T-helper 2 cell treated with Interferon-gamma antibody and Interleukin-4, amounts not matched to agents 100 ng/mL and 5 ng/mL, for 36 hours (primary cell): ENCODE data around the gene SLC30A3. TPM values are rescaled to one million over a fixed set of nuclear protein-coding genes. Genes with fewer than 3 reads are reported as not detected.

Source experiments
- intact Hi-C: fragments of 100-400 bp; cut with micrococcal nuclease; formaldehyde crosslinking; loops from one replicate; pipeline ENCODE4 v1.15.1; 2023
- total RNA-seq: library from RNA; stranded (reverse); gene quantifications from 2 replicates; pipeline ENCODE4 v1.2.3, GENCODE V29; 2022

Gene SLC30A3
- total RNA-seq, 1 donor from 2014 or later, result 0.48 TPM

DNA sequence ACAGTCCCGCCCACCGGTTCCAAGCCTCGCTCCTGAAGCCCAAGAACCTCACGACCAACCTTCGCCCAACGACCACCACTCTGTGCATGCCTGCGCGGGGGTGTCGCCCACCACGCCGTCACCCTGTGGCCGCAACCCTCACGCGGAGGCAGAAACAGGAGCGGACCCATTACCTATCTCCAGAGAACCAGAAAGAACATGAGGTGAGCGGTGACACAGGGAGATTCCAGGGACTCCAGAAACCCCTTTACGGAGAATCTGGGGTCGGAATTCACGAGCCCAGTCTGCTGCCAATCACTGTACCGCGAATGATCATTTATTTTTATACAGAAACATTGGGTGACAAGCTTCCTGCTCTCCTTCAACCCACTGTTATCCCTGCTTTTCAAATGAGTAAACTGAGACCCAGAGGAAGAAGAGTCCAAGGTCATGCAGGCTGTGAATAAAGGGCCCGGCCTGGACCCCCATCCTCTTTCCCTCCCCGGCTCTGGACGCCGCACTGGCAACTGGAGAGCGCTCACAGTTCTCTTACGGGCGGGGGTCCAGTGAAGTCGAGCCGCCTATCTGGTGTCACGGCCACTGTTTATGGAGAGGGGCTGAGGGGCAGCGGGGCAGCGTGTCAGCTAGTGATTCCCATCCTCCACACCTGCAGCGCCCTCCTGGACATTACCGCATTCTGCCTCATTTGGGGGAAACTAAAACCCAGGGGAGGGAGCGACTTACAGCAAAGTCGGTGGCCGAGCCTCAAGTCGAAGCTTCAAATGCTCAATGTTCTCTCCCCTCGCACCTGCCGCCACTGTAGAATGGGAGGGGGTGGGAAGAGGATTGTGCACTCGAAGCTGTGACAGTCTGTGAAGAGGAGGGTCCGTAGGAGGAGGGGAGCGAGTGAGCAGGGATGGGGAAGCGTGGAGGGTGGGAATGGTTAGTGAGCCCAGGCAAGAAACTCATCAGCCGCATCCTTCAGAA is 723 bp upstream of the SLC30A3 start:
- intact Hi-C loops, result loop anchor here (5.0 kb wide), 1 partner anchor 46 kb away; the partner anchor contains the start of gene CAD

DNA sequence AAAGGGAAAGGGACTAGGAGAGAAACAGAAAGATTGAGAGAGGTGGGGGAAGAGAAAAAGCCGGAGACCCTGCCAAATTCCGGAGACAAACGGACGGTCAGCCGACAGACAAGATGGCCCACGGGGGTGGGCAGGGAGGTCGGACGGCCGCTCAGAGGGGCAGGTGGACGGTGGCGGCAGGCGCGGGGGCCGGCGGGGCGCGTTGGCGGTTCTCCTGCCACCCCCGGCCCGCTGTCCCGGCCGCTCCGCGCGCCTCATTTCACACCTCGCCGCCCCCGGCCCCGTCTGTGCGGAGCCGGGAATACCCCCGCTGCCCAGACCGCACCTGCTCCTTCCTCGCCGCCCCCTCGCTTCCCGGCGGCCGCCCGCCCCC is 935 bp downstream of the SLC30A3 start:
- intact Hi-C loops, result loop anchor here (5.0 kb wide), 1 partner anchor 45 kb away; the partner anchor contains the start of gene CAD

GRCh38 chr2:27261241-27261925 is 1.5 kb downstream of the SLC30A3 start:
- intact Hi-C loops, result loop anchor here (5.0 kb wide), 1 partner anchor 44 kb away; the partner anchor contains the start of gene CAD

GRCh38 chr2:27258051-27258450 is 4.8 kb downstream of the SLC30A3 start:
- intact Hi-C loops, result no loop called here

GRCh38 chr2:27256855-27257454 is 5.9 kb downstream of the SLC30A3 start:
- intact Hi-C loops, result no loop called here

GRCh38 chr2:27255660-27256059 is 7.2 kb downstream of the SLC30A3 start:
- intact Hi-C loops, result no loop called here

DNA sequence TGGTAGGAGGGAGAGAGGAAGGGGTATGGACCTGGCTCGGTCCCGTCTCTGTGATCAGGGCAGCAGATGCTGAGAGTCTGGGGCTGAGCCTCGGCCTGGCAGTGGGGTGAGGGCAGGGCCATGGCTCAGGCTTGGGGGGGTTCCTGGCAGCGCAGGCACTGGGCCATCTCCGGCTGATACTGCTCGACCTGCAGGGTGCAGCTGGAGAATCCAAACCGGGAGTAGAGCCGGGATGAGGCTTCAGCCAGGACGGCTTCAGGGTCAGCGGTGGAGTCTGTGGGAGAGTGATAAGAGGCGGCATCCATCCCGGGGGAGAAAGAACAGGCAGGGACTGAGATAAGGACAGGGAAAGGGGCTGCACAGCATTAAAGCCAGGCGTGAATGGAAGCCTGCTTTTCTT is 7.7 kb downstream of the SLC30A3 start:
- intact Hi-C loops, result no loop called here

DNA sequence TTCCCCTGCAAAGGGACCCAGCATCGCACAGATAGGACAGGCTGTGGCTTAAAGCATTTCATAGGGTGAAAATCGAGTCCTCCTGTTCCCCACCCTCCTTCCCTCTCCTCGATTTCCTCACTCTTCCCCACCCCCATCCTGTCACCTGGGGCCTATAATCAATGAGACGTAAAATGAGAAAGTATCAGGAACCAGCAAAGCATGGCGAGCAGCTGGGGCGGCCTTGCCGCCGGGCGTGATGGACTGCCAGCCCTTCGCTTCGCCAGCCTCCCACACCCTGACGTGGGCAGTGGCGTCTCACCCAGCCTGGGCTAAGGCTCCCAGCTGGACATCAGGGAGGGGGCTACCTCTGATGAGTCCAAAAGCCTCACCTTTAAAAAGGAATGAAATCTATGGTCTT is 11.1 kb downstream of the SLC30A3 start:
- intact Hi-C loops, result no loop called here

DNA sequence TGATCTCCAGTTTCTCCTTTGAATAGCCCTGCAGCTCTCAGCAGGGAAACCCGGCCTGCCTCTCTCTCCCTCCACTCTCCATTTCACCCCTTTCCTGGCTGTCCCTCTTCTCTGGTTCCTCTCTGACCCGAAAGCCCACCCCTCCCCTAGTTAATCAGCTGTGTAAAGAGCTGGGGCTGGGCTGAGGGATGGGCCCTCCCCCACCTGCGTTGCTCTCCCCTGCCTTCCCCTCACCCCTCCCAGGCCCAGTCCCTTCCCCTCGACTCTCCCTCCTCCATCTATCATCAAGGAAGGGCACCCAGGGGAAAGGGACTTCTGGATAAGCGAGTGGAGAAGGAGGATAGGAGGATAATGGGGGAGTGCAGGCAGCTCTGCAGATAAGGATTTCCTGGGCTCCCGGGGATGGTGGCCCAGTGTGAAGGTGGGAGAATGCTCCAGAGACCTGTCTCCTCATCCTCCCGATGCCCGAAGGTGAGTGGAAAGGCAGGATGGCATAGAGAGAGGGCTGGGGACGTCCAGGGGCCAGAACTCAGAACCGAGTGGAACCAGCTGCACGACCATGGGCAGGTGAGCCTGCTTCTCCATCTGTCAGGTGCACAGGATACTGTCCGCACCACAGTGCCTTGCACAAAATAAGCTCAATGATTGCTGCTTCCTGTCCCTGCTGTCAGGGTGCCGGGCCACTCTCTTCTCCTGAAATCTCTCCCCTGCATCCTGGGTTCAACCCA is 12.0 kb downstream of the SLC30A3 start:
- intact Hi-C loops, result loop anchor here (1.0 kb wide), 1 partner anchor 29 kb away; no protein-coding TSS in a partner anchor

GRCh38 chr2:27249891-27250651 is 12.8 kb downstream of the SLC30A3 start:
- intact Hi-C loops, result loop anchor here (1.0 kb wide), 1 partner anchor 30 kb away; no protein-coding TSS in a partner anchor

DNA sequence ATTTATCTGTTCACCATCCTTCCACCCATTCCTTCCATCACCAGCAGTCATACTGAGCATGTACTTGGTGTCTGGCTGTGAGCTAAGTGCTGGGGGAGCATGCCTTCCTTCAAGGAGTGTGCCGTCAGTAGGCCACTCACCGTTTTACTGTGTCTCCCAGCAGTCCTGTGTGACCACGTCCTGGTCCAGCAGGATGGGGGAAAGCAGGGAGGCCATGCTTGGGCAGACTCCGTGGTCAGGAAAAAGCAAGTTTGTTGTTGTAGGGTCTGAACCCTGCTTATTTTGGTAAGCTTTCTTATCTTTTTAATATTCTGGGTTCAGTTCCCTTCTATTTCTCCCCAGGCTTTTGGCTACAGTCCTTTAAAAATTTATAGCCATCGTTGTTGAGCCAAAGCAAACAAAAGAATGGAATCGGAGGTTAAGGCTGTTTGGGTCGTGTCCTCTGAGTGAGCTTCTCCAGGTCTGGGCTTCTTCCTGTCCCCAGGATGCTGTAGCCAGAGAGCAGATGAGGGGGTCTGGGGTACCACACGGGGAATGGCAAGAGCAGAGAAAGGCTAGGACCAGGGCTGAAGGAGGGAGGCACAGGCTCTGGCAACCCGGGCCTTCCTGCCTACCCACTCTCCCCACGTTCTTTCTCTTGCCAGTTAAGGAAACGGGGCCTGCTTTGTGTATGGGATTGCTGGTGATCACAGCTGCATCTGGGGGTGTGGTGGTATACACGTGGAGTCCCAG is 13.5 kb downstream of the SLC30A3 start:
- intact Hi-C loops, result no loop called here

DNA sequence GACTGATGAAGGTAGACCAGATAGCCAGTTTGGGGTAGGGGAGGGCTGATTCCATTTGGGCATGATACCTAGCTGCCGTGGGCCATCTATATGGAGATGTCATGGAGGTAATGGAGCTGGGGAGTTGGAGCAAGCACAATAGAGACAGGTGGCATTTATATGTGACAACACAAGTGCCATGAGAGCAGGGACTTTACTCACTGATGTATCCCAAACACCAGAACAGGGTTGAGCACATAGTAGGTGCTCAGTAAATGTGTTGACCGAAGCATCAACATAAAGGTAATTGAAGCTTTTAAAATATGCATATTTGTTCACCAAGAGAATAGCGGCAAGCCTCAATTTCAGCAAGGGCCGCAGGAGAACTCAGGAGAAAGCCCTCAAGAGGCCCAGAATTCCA is 15.0 kb downstream of the SLC30A3 start:
- intact Hi-C loops, result no loop called here

GRCh38 chr2:27245626-27246025 is 17.2 kb downstream of the SLC30A3 start:
- intact Hi-C loops, result no loop called here

- intact Hi-C loops, result no loop called here
Observed at GRCh38 chr2:27245116-27245515, 17.7 kb downstream of the SLC30A3 start.

DNA sequence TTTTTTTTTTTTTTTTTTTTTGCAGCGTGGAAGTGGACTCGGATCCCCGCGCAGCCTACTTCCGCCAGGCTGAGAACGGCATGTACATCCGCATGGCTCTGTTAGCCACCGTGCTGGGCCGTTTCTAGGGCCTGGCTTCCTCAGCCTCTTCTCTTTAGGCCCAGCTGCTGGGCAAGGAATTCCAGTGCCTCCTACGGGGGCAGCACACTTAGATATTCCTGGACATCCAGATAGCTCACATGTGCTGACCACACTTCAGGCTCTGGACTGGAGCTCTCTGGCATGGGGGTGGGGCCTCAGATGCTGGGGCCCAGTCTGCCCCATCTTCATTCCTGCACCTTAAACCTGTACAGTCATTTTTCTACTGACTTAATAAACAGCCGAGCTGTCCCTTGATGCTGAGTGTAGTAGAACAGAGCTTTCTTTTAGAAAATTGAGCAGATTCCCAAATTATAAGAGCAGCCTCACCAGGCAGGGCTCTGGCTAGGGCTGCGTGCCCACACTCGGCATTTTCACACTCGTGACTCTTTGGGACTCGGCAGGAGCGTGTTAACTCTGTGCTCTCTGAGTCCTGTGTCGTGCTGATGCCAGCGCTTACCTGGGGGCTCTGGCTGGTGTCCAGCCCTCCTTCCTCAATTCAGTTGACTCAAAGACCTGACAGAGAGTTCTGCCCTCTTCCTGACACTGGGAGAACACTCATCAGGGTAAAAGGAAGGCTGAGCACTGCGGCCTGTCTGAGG is 19.3 kb downstream of the SLC30A3 start:
- intact Hi-C loops, result no loop called here

GRCh38 chr2:27242614-27242951 is 20.3 kb downstream of the SLC30A3 start:
- intact Hi-C loops, result no loop called here

- intact Hi-C loops, result no loop called here
Observed at GRCh38 chr2:27241761-27242613, 20.9 kb downstream of the SLC30A3 start.

- intact Hi-C loops, result no loop called here
Observed at GRCh38 chr2:27240406-27240805, 22.4 kb downstream of the SLC30A3 start.
